ENCODE measurements around the gene USH1G.

The USH1G gene

GRCh38 chr17:74951680-74952421, 28.8 kb upstream of the USH1G start:
- TF ChIP-seq, protein P1, sequence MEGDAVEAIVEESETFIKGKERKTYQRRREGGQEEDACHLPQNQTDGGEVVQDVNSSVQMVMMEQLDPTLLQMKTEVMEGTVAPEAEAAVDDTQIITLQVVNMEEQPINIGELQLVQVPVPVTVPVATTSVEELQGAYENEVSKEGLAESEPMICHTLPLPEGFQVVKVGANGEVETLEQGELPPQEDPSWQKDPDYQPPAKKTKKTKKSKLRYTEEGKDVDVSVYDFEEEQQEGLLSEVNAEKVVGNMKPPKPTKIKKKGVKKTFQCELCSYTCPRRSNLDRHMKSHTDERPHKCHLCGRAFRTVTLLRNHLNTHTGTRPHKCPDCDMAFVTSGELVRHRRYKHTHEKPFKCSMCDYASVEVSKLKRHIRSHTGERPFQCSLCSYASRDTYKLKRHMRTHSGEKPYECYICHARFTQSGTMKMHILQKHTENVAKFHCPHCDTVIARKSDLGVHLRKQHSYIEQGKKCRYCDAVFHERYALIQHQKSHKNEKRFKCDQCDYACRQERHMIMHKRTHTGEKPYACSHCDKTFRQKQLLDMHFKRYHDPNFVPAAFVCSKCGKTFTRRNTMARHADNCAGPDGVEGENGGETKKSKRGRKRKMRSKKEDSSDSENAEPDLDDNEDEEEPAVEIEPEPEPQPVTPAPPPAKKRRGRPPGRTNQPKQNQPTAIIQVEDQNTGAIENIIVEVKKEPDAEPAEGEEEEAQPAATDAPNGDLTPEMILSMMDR (IDR thresholded peaks at IDR 0.05) = no peak
- no peak for TF ChIP-seq ZFX (IDR thresholded peaks at IDR 0.05; ENCODE audit: borderline replicate concordance)
- H3K27ac ChIP-seq = no peak overlapping the region

GRCh38 chr17:74951065-74951464, 28.0 kb upstream of the USH1G start:
- TF ChIP-seq, protein P1 (IDR thresholded peaks at IDR 0.05) = no peak
- TF ChIP-seq ZFX (IDR thresholded peaks at IDR 0.05; ENCODE audit: borderline replicate concordance) = no peak
- H3K27ac ChIP-seq = no peak overlapping the region

- H3K27ac ChIP-seq = no peak overlapping the region
- no peak for TF ChIP-seq ZFX (IDR thresholded peaks at IDR 0.05; ENCODE audit: borderline replicate concordance)
Observed at GRCh38 chr17:74950207-74950606, 27.2 kb upstream of the USH1G start.

- H3K27ac ChIP-seq = no peak overlapping the region
- TF ChIP-seq, protein P1 (IDR thresholded peaks at IDR 0.05) = no peak
- TF ChIP-seq ZFX (IDR thresholded peaks at IDR 0.05; ENCODE audit: borderline replicate concordance) = no peak
Observed at GRCh38 chr17:74949455-74950115, 26.5 kb upstream of the USH1G start.

- TF ChIP-seq ZFX (IDR thresholded peaks at IDR 0.05; ENCODE audit: borderline replicate concordance) = no peak
- TF ChIP-seq, protein P1 (IDR thresholded peaks at IDR 0.05) = no peak
Observed at GRCh38 chr17:74947041-74947754, 24.1 kb upstream of the USH1G start.

DNA sequence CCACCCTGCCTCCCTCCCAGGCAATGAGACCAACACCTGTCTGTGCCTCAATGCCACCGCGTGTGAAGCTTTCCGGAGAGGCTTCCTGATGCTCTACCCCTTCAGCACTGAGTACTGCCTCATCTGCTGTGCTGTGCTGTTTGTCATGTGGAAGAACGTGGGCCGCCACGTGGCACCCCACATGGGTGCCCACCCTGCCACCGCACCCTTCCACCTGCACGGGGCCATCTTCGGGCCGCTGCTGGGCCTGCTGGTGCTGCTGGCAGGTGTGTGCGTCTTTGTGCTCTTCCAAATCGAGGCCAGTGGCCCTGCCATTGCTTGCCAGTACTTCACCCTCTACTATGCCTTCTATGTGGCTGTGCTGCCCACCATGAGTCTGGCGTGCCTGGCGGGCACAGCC, 23.6 kb upstream of the USH1G start:
- no peak overlapping the region for H3K27ac ChIP-seq
- TF ChIP-seq ZFX (IDR thresholded peaks at IDR 0.05; ENCODE audit: borderline replicate concordance) = no peak
- TF ChIP-seq, protein P1 (IDR thresholded peaks at IDR 0.05) = no peak

More at GRCh38 chr17:74947041-74947754, 24.1 kb upstream of the USH1G start:
- H3K27ac ChIP-seq = no peak overlapping the region

GRCh38 chr17:74945543-74945942, 22.5 kb upstream of the USH1G start:
- no peak overlapping the region for H3K27ac ChIP-seq
- TF ChIP-seq ZFX (IDR thresholded peaks at IDR 0.05; ENCODE audit: borderline replicate concordance) = no peak
- TF ChIP-seq, protein P1 (IDR thresholded peaks at IDR 0.05) = no peak
